ENCODE data around the gene METTL6.

DNA sequence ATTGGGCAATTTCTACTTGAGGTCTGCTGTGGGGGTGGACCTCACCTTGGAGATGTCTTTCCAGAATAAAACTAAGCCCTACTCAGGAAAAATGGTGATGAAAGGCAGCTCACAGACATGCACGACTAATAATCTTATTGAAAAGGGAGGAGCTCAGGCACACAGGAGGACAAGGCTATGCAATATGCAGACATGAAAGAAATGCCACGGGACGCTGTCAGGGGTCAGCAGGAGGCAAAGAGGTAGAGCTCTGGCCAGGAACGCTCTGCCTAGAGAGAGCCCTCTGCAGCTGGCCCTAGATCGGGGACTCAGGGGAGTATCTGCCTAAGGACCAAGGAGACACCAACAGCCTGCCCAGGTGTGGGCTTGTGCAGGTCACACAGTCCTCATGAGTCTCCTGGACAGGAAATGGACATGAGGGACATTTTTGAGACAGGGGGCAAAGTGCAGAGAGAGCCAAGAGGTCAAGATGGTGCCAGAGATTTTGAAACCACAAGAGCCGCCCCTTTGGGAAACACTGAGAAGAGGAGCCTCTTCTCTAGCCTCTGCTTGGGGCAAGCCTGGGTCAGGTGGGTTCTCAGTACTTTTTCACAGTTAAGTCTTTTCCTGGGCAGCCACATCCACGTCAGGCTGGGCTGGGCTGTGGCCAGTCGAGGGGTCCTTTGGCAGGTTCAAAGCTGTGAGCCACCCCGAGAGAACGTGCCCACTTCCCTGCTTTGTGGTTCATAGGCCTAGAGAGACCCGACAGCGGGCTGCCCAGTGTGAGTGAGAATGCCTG lies 23.3 kb upstream of the METTL6 start:
- no peak for TF ChIP-seq EP300 (IDR thresholded peaks at IDR 0.05)
- TF ChIP-seq, protein P1, sequence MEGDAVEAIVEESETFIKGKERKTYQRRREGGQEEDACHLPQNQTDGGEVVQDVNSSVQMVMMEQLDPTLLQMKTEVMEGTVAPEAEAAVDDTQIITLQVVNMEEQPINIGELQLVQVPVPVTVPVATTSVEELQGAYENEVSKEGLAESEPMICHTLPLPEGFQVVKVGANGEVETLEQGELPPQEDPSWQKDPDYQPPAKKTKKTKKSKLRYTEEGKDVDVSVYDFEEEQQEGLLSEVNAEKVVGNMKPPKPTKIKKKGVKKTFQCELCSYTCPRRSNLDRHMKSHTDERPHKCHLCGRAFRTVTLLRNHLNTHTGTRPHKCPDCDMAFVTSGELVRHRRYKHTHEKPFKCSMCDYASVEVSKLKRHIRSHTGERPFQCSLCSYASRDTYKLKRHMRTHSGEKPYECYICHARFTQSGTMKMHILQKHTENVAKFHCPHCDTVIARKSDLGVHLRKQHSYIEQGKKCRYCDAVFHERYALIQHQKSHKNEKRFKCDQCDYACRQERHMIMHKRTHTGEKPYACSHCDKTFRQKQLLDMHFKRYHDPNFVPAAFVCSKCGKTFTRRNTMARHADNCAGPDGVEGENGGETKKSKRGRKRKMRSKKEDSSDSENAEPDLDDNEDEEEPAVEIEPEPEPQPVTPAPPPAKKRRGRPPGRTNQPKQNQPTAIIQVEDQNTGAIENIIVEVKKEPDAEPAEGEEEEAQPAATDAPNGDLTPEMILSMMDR (IDR thresholded peaks at IDR 0.05), result no peak
